ENCODE measurements around the gene TAL2. TPM values are rescaled to one million over a fixed set of nuclear protein-coding genes. Genes with fewer than 3 reads are reported as not detected.

TAL2 gene
- total RNA-seq, 2 experiments from 2014 or later: not detected

DNA sequence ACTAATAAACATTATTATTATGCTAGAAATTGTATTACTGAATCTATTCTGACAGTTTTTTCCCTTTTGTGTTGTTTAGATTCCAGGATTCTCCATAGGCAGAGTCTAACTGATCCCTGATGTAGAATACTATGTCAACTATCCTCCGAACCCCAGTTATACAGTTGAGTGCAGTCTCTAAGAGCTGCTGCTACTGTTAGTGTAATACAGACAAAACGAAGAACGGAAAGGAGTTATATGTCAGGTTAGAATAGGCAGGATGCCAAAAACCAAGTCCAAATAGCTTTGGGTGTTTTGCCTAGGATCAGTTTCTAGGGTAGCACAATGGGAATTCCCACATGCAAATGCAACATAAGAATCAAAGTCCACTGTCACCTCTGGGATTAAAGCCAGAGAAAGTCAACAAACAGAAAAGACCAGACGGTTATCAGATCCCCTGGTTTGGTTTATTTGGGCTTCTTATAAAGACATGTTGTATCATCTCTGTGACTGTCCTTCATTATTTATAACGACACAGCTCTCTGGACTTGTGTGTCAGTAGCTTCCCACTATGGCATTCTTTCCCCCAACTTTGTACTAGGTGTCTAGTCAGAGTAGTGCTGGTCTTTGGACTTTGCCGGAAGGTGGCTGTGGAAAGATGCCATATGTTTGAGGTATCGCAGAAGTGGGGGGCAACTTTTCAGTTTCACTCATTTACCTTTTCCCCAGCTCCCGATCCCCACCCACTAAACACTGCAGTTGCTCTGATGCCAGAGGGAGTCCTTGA lies 17.2 kb downstream of the TAL2 start:
- ChIA-PET CTCF (no interaction called here), POLR2A (no interaction called here)
- intact Hi-C loops (cut with micrococcal nuclease): no loop called here
- Mint-ChIP-seq H3K4me1 (ENCODE audit: low read depth) (no peaks in the 10 kb centered on the region), H3K9me3 (no peaks in the 10 kb centered on the region), H3K27ac (no peak overlapping the region), H3K36me3 (no peaks in the 10 kb centered on the region), H3K4me3 (no peak overlapping the region), H3K27me3 (no peaks in the 10 kb centered on the region)
- DNase-seq: no peak

DNA sequence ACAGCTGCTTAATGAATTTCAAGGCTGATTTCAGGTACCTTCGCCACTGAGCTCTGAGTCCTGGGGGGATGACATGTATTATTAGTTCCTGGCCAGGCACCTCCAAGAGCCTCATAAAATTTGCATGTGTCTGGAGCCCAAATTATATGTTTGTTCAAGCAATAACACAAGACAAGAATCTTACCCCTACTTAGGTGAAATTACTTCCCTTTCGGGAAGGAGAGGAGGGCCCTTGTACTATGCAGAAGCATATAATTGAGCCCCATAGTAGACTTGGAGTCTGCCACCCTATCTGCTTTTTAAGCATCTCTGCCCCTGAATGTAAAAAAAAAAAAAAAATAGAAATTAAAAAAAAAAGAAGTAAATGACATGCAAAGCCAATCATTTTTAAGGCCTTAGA lies 19.1 kb downstream of the TAL2 start:
- no peaks in the 10 kb centered on the region for H3K4me1 Mint-ChIP-seq (ENCODE audit: low read depth)
- no peak for DNase-seq
- ChIA-PET CTCF (no interaction called here), POLR2A (no interaction called here)
- no peaks in the 10 kb centered on the region for H3K36me3 Mint-ChIP-seq
- H3K27me3 Mint-ChIP-seq: no peaks in the 10 kb centered on the region
- no peaks in the 10 kb centered on the region for H3K9me3 Mint-ChIP-seq
- no peak overlapping the region for H3K27ac Mint-ChIP-seq
- intact Hi-C loops (cut with micrococcal nuclease): no loop called here
- H3K4me3 Mint-ChIP-seq: no peak overlapping the region

DNA sequence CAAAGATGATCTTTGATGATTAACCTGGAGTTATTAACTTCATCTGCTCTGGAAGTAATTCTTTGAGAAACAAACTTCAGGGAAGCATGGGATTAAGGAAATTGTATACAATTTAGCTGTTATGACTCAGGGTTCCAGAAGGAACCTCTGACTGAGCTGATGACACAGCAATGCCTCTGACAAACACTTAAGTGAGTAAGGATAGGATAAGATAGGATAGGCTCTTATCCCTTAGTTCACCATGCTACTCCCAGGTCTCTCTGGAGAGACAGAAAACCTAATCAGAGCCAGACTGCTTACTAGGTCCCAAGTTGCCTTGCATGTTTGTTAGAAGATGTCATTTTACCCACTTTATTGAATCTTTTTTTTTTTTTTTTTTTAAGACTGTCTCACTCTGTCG lies 19.5 kb downstream of the TAL2 start:
- intact Hi-C loops (cut with micrococcal nuclease): no loop called here
- Mint-ChIP-seq H3K4me3 (no peak overlapping the region), H3K27me3 (no peaks in the 10 kb centered on the region), H3K27ac (no peak overlapping the region), H3K36me3 (no peaks in the 10 kb centered on the region), H3K9me3 (no peaks in the 10 kb centered on the region), H3K4me1 (ENCODE audit: low read depth) (no peaks in the 10 kb centered on the region)
- POLR2A ChIA-PET: no interaction called here
- DNase-seq: no peak
- CTCF ChIA-PET: no interaction called here

DNA sequence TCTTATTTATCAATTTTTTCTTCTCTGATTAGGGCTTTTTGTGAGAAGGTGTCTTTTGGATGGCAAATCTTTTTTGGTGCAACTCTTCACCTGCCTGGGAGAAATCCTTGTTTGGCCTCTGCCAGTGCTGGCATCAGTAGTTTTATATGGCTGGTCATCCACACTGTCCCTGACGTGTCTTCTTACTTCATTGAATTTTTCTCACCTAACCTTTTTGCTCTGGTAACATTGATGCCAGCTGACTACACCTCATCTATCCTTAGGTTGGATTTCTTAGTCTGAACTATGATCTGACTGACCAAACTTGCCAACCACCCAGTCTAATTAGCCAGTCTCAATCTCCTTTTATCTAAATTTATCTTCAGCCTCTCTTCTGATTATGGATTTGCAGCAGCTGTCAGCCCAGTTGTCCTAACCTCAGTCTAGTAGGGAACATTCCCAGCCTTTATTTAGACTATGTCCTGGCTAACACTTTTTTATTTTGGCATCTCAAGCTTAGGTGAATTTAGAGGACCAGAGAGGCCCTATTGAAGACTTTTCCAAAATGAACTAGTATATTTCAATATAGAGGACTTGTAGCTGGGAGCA lies 21.5 kb downstream of the TAL2 start:
- H3K27me3 Mint-ChIP-seq: peaks cover 7% of the 10 kb centered on the region
- no peaks in the 10 kb centered on the region for H3K4me1 Mint-ChIP-seq (ENCODE audit: low read depth)
- intact Hi-C loops (cut with micrococcal nuclease): no loop called here
- POLR2A ChIA-PET: no interaction called here
- no peaks in the 10 kb centered on the region for H3K9me3 Mint-ChIP-seq
- H3K36me3 Mint-ChIP-seq: no peaks in the 10 kb centered on the region
- CTCF ChIA-PET: no interaction called here
- no peak for DNase-seq
- H3K4me3 Mint-ChIP-seq: no peak overlapping the region
- H3K27ac Mint-ChIP-seq: no peak overlapping the region

DNA sequence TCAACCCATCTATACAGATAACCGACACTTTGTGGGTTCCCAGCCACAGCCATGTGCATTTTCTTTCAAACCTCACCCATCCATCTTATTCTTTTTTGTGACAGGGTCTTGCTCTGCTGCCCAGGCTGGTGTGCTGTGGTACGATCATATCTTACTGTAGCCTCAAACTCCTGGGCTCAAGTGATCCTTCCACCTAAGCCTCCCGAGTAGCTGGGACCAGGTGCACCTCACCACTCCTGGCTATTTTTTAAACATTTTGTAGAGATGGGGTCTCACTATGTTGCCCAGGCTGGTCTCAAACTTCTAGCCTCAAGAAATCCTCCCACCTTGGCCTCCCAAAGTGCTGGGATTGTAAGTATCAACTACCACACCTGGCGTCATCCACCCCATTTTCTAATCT lies 24.7 kb downstream of the TAL2 start:
- DNase-seq: no peak
- intact Hi-C loops (cut with micrococcal nuclease): no loop called here
- Mint-ChIP-seq H3K4me3 (no peak overlapping the region), H3K36me3 (no peaks in the 10 kb centered on the region), H3K27me3 (peaks cover 22% of the 10 kb centered on the region), H3K27ac (no peak overlapping the region), H3K9me3 (no peaks in the 10 kb centered on the region), H3K4me1 (ENCODE audit: low read depth) (no peaks in the 10 kb centered on the region)
- ChIA-PET CTCF (interaction anchor here (1.4 kb wide), 1 partner anchor 32 kb away, joined by 3 read pairs; no protein-coding TSS in a partner anchor), POLR2A (no interaction called here)

GRCh38 chr9:105690742-105691141 lies 28.5 kb downstream of the TAL2 start:
- Mint-ChIP-seq H3K9me3 (no peaks in the 10 kb centered on the region), H3K27ac (no peak overlapping the region), H3K27me3 (peaks cover 28% of the 10 kb centered on the region), H3K4me1 (ENCODE audit: low read depth) (peaks cover 16% of the 10 kb centered on the region), H3K36me3 (no peaks in the 10 kb centered on the region), H3K4me3 (no peak overlapping the region)
- DNase-seq: no peak
- POLR2A ChIA-PET: no interaction called here
- intact Hi-C loops (cut with micrococcal nuclease): loop anchor here (10.0 kb wide), 2 partner anchors 446 to 726 kb away; partner anchors contain the start of gene SLC44A1
- CTCF ChIA-PET: no interaction called here

DNA sequence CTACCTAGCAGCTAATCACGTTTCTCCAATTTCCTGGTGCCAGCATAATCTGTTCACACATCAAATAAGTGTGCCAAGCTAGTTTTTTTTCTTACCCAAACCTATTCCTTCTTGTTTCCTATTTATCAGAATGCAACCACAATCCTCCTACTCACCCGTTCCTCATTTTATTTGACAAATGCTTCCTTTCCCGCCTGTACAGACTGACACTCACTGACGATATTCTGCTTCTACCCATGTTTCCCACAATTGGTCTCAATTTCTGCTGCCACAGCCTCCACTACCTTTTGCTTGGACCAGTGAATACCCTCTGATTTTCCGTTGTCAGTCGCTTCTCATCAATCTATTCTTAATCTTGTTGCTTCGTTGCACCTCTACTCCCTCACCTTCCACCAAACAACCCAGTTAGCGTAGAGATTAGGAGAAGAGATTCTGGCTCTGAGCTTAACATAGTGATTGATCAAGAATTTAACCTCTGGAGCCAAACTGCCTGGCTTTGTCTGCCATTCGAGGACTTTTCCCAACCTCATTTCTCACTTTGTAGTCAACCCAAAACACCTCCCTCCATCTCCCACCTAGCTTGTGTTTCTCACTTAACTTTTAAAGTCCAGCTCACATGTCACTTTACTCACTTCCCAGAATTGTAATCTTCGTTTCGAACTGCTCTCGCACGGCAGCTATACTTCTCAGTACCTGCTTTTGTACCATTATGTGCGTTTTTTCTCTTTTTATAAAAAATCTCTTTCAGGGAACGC lies 31.4 kb downstream of the TAL2 start:
- DNase-seq: peak; percentile 15
- peaks cover 20% of the 10 kb centered on the region for H3K4me1 Mint-ChIP-seq (ENCODE audit: low read depth)
- CTCF ChIA-PET: interaction anchor here (1.0 to 1.3 kb wide), 3 partner anchors 25 to 149 kb away, joined by 3 to 4 read pairs (median 4); no protein-coding TSS in a partner anchor

GRCh38 chr9:105694190-105694847 lies 32.1 kb downstream of the TAL2 start, which contains the start of gene TMEM38B:
TMEM38B (plus strand) TSS chr9:105694541; CDS start chr9:105694661, 120 bp downstream.
- Mint-ChIP-seq H3K4me1 (ENCODE audit: low read depth) (peaks cover 25% of the 10 kb centered on the region), H3K9me3 (no peaks in the 10 kb centered on the region), H3K27ac (peak within 1 kb of the TSS; percentile 26), H3K36me3 (no peaks in the 10 kb centered on the region), H3K27me3 (peaks cover 20% of the 10 kb centered on the region), H3K4me3 (peak within 1 kb of the TSS; percentile 80)
- DNase-seq: peak; percentile 82
- ChIA-PET POLR2A (interaction anchor here (0.8 to 1.4 kb wide), 3 partner anchors 37 to 753 kb away, joined by 3 to 5 read pairs (median 3); no protein-coding TSS in a partner anchor), CTCF (interaction anchor here (1.0 to 1.3 kb wide), 3 partner anchors 24 to 148 kb away, joined by 3 to 4 read pairs (median 4); no protein-coding TSS in a partner anchor)
- intact Hi-C loops (cut with micrococcal nuclease): loop anchor here (1.0 to 10.0 kb wide), 7 partner anchors 24 to 1600 kb away; partner anchors contain the start of genes FKTN, NIPSNAP3A, SLC44A1 and SMC2

More for the DNA sequence above, 31.4 kb downstream of the TAL2 start:
- no peaks in the 10 kb centered on the region for H3K9me3 Mint-ChIP-seq
- POLR2A ChIA-PET: interaction anchor here (0.6 to 1.4 kb wide), 4 partner anchors 37 to 752 kb away, joined by 3 to 5 read pairs (median 4); no protein-coding TSS in a partner anchor
- no peak overlapping the region for H3K27ac Mint-ChIP-seq
- intact Hi-C loops (cut with micrococcal nuclease): loop anchor here (1.0 to 10.0 kb wide), 7 partner anchors 25 to 1599 kb away; partner anchors contain the start of genes FKTN, NIPSNAP3A, SLC44A1 and SMC2
- no peaks in the 10 kb centered on the region for H3K36me3 Mint-ChIP-seq
- peaks cover 22% of the 10 kb centered on the region for H3K27me3 Mint-ChIP-seq
- H3K4me3 Mint-ChIP-seq: peak overlapping the region; percentile 80

GRCh38 chr9:105694848-105695581 lies 32.8 kb downstream of the TAL2 start:
- ChIA-PET CTCF (interaction anchor here (1.3 kb wide), 1 partner anchor 24 kb away, joined by 4 read pairs; no protein-coding TSS in a partner anchor), POLR2A (interaction anchor here (1.4 kb wide), 1 partner anchor 38 kb away, joined by 5 read pairs; no protein-coding TSS in a partner anchor)
- peaks cover 31% of the 10 kb centered on the region for H3K4me1 Mint-ChIP-seq (ENCODE audit: low read depth)
- H3K27me3 Mint-ChIP-seq: peaks cover 15% of the 10 kb centered on the region
- H3K36me3 Mint-ChIP-seq: no peaks in the 10 kb centered on the region
- intact Hi-C loops (cut with micrococcal nuclease): loop anchor here (1.0 to 10.0 kb wide), 9 partner anchors 24 to 1601 kb away; partner anchors contain the start of genes FKTN, NIPSNAP3A, SLC44A1 and SMC2
- peak overlapping the region; percentile 26 for H3K27ac Mint-ChIP-seq
- H3K9me3 Mint-ChIP-seq: no peaks in the 10 kb centered on the region
- DNase-seq: peak; percentile 69
- peak overlapping the region; percentile 78 for H3K4me3 Mint-ChIP-seq

- DNase-seq: no peak
- ChIA-PET POLR2A (no interaction called here), CTCF (no interaction called here)
- Mint-ChIP-seq H3K9me3 (no peaks in the 10 kb centered on the region), H3K27ac (no peak overlapping the region), H3K27me3 (peaks cover 9% of the 10 kb centered on the region), H3K36me3 (no peaks in the 10 kb centered on the region), H3K4me3 (no peak overlapping the region), H3K4me1 (ENCODE audit: low read depth) (peaks cover 33% of the 10 kb centered on the region)
- intact Hi-C loops (cut with micrococcal nuclease): loop anchor here (5.0 to 10.0 kb wide), 3 partner anchors 39 to 732 kb away; partner anchors contain the start of gene SLC44A1
These were observed 34.0 kb downstream of the TAL2 start for GRCh38 chr9:105696219-105696793.
